OCI-LY7 (cell line): ENCODE measurements around the gene MYH6. TPM values are rescaled to one million over a fixed set of nuclear protein-coding genes. Genes with fewer than 3 reads are reported as not detected.
"Not testable (repeated sequence)": the region's sequence is repeated elsewhere in the genome, so short reads cannot be mapped to it uniquely, and the experiment has no call there.

Experiments used
- BruUV-seq: library from RNA; stranded (reverse); fragments of 400-500 nt; replicated peaks from 2 replicates; lab custom pipeline; 2021; lab: Mats Ljungman, UMichigan
- CTCF ChIA-PET: fragments of 300-600 bp; sonication (Branson Sonifier 250); formaldehyde crosslinking; loops from one replicate; lab custom pipeline; 2022; ENCODE audit warnings: antibody characterized with exemption; ENCODE audit not compliant: unreplicated experiment; lab: Charles Lee
- POLR2A ChIA-PET: fragments of 300-600 bp; sonication (Branson Sonifier 250); formaldehyde crosslinking; loops from one replicate; lab custom pipeline; 2022; ENCODE audit warnings: antibody characterized with exemption; lab: Charles Lee
- DNase-seq: peaks from one replicate; pipeline ENCODE4 v3.0.0-alpha.2; 2015; ENCODE audit warnings: low spot score
- H2AFZ ChIP-seq: fragments of 200-600 bp; sonication (generic), shearing (Covaris generic); 2 replicates; pipeline ENCODE4 v1.6.1; 2014; ENCODE audit warnings: mild to moderate bottlenecking, antibody characterized with exemption, low read length, moderate library complexity
- H3K27ac ChIP-seq: fragments of 200-600 bp; sonication (generic); 2 replicates; pipeline ENCODE4 v1.5.1; 2014; ENCODE audit warnings: mixed run types, low read depth, mild to moderate bottlenecking, moderate library complexity, low read length, inconsistent platforms; ENCODE audit not compliant: poor library complexity, severe bottlenecking
- H3K36me3 ChIP-seq: fragments of 200-600 bp; sonication (generic); 2 replicates; pipeline ENCODE4 v1.6.1; 2014; ENCODE audit warnings: mild to moderate bottlenecking, antibody characterized with exemption, low read length, moderate library complexity, mixed read lengths; ENCODE audit not compliant: insufficient read depth
- H3K4me1 ChIP-seq: fragments of 200-600 bp; sonication (generic); 2 replicates; pipeline ENCODE4 v1.5.1; 2014; ENCODE audit warnings: mild to moderate bottlenecking, low read length; ENCODE audit not compliant: insufficient read depth, poor library complexity, severe bottlenecking
- H3K4me2 ChIP-seq: fragments of 200-600 bp; sonication (generic); 2 replicates; pipeline ENCODE4 v1.6.1; 2014; ENCODE audit warnings: mild to moderate bottlenecking, low read length
- H3K4me3 ChIP-seq: fragments of 200-600 bp; sonication (generic); 2 replicates; pipeline ENCODE4 v1.5.1; 2014; ENCODE audit warnings: mild to moderate bottlenecking, low read depth, low read length; ENCODE audit not compliant: poor library complexity, severe bottlenecking
- H3K79me2 ChIP-seq: fragments of 200-600 bp; sonication (generic); 2 replicates; pipeline ENCODE4 v1.6.1; 2016; ENCODE audit warnings: low read depth, mild to moderate bottlenecking, low read length, moderate library complexity, mixed read lengths; ENCODE audit not compliant: insufficient read depth
- H3K9me2 ChIP-seq: fragments of 200-600 bp; sonication (generic); 2 replicates; pipeline ENCODE4 v1.6.1; 2016; ENCODE audit warnings: mild to moderate bottlenecking, low read length, mixed read lengths; ENCODE audit not compliant: insufficient read depth
- H3K9me3 ChIP-seq: fragments of 200-600 bp; sonication (generic); 2 replicates; pipeline ENCODE4 v1.6.1; 2014; ENCODE audit warnings: mild to moderate bottlenecking, mixed run types, low read length, mixed read lengths
- H4K20me1 ChIP-seq: fragments of 200-600 bp; sonication (generic); 2 replicates; pipeline ENCODE4 v1.6.1; 2014; ENCODE audit warnings: mild to moderate bottlenecking, antibody characterized with exemption, low read length, moderate library complexity, mixed read lengths; ENCODE audit not compliant: insufficient read depth
- EZH2phosphoT487 ChIP-seq: fragments of 200-600 bp; sonication (generic); IDR thresholded peaks from 2 replicates; pipeline ENCODE4 v1.6.1; 2018; ENCODE audit warnings: low read depth, borderline replicate concordance, mild to moderate bottlenecking, mixed run types, antibody characterized with exemption, low read length, moderate library complexity, mixed read lengths
- intact Hi-C: fragments of 100-400 bp; cut with micrococcal nuclease; formaldehyde crosslinking; loops from one replicate; pipeline ENCODE4 v1.10.0; 2022; ENCODE audit not compliant: unreplicated experiment
- total RNA-seq, 2 experiments: library from RNA; depleted of rRNA in 1 of 2; stranded (reverse); fragments of >200 nt in 1 of 2; shearing (Covaris generic) in 1 of 2; gene quantifications; 2 replicates each; pipeline ENCODE4 v1.2.3, GENCODE V29; 2014 to 2022
- TF ChIP-seq, protein P1 (sequence below): fragments of 200-600 bp; sonication (generic); conservative IDR thresholded peaks from 2 replicates; pipeline ENCODE4 v1.5.1; 2014; ENCODE audit warnings: mild to moderate bottlenecking, antibody characterized with exemption, low read length, moderate library complexity, mixed read lengths

The MYH6 gene
- total RNA-seq, 2 experiments from 2014 or later: not detected

DNA sequence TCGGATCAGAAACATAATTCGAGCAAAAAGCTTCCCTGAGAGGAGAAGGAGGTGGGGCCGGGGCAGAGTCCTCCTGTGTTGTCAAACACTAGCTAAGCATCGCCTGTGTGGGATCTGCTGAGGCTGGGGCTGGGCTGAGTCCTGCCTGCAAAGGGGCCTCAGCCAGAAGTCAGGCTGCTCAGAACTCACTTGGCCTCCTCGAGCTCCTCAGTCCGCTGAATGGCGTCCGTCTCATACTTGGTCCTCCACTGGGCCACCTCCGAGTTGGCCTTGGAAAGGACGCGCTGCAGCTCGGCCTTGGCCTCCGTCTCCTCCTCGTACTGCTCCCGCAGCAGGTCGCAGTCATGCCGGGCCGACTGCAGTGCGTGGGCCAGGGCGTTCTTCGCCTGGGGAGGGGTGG, 9.9 kb upstream of the MYH6 start:
- POLR2A ChIA-PET: no interaction called here
- Histone ChIP-seq H3K27ac (no peak overlapping the region), H2AFZ (no peak overlapping the region), H3K4me1 (no peaks in the 10 kb centered on the region), H3K36me3 (no peaks in the 10 kb centered on the region), H3K9me2 (no peaks in the 10 kb centered on the region), H3K9me3 (no peaks in the 10 kb centered on the region), H4K20me1 (no peaks in the 10 kb centered on the region), H3K4me2 (no peak overlapping the region), H3K4me3 (no peak overlapping the region), H3K79me2 (no peaks in the 10 kb centered on the region)
- intact Hi-C loops: no loop called here
- no TSS peak for BruUV-seq
- TF ChIP-seq, protein P1, sequence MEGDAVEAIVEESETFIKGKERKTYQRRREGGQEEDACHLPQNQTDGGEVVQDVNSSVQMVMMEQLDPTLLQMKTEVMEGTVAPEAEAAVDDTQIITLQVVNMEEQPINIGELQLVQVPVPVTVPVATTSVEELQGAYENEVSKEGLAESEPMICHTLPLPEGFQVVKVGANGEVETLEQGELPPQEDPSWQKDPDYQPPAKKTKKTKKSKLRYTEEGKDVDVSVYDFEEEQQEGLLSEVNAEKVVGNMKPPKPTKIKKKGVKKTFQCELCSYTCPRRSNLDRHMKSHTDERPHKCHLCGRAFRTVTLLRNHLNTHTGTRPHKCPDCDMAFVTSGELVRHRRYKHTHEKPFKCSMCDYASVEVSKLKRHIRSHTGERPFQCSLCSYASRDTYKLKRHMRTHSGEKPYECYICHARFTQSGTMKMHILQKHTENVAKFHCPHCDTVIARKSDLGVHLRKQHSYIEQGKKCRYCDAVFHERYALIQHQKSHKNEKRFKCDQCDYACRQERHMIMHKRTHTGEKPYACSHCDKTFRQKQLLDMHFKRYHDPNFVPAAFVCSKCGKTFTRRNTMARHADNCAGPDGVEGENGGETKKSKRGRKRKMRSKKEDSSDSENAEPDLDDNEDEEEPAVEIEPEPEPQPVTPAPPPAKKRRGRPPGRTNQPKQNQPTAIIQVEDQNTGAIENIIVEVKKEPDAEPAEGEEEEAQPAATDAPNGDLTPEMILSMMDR: no peak
- no peak for TF ChIP-seq EZH2phosphoT487
- CTCF ChIA-PET: no interaction called here
- no peak for DNase-seq

DNA sequence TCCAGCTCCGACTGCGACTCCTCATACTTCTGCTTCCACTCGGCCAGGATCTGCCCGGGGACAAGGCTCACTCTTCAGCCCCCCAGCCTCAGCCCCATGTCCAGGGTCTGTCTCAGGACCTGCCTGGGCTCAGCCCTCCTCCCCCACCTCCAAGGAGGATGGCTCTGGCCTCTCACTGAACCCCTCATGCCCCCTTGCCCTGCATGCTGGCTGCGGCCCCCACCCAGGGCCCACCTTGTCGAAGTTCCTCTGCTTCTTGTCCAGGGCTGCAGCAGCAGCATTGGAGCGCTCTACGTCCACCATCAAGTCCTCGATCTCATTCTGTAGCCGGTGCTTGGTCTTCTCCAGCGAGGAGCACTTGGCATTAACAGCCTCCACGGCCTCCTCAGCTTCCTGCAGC, 9.2 kb upstream of the MYH6 start:
- H3K27ac ChIP-seq, POLR2A ChIA-PET, DNase-seq, CTCF ChIA-PET, H3K4me1 ChIP-seq, H4K20me1 ChIP-seq, intact Hi-C loops, H3K9me2 ChIP-seq, H3K36me3 ChIP-seq, BruUV-seq, H2AFZ ChIP-seq, H3K4me3 ChIP-seq, H3K9me3 ChIP-seq, H3K79me2 ChIP-seq, H3K4me2 ChIP-seq: not testable (repeated sequence)

DNA sequence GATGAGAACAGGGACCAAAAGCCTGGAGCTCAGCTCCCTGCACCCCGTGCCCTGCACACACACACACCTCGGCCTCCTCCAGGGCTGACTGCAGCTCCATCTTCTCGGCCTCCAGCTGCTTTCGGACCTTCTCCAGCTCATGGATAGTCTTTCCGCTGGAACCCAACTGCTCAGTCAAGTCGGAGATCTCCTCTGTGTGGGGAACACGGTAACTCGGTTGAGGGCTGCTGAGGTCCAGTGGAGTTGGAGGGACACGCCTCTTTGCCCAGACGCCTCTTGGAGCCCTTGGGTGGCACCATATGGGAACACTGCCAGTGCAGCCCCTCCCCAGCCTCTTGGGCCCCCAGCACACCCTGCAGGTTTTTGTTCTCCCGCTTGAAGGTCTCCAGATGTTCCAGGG, 8.7 kb upstream of the MYH6 start:
- no peak for DNase-seq
- ChIA-PET CTCF (no interaction called here), POLR2A (no interaction called here)
- Histone ChIP-seq H3K27ac (no peak overlapping the region), H3K4me1 (no peaks in the 10 kb centered on the region), H4K20me1 (no peaks in the 10 kb centered on the region), H2AFZ (no peak overlapping the region), H3K9me3 (no peaks in the 10 kb centered on the region), H3K4me3 (no peak overlapping the region), H3K4me2 (no peak overlapping the region), H3K36me3 (no peaks in the 10 kb centered on the region), H3K79me2 (no peaks in the 10 kb centered on the region), H3K9me2 (no peaks in the 10 kb centered on the region)
- TF ChIP-seq, protein P1: no peak
- TF ChIP-seq EZH2phosphoT487: no peak
- BruUV-seq: no TSS peak
- intact Hi-C loops: no loop called here
